MM.1S (cell line): ENCODE data around the gene NUMA1.

Source experiments
- DNase-seq: peaks from one replicate; pipeline ENCODE4 v3.0.0-alpha.2; 2015
- H2AFZ ChIP-seq: fragments of 300-600 bp; sonication (generic); 2 replicates; pipeline ENCODE4 v1.6.0; 2016; ENCODE audit warnings: antibody characterized with exemption, low read length
- H3F3A ChIP-seq: fragments of 300-600 bp; sonication (generic); 2 replicates; pipeline ENCODE4 v1.6.1; 2016; ENCODE audit warnings: mild to moderate bottlenecking, antibody characterized with exemption, low read length, moderate library complexity, mixed read lengths; ENCODE audit not compliant: insufficient read depth
- H3K27ac ChIP-seq: fragments of 300-600 bp; sonication (generic); 2 replicates; pipeline ENCODE4 v1.5.1; 2016; ENCODE audit warnings: mild to moderate bottlenecking, low read length
- H3K27me3 ChIP-seq: fragments of 300-600 bp; sonication (generic); replicated peaks from 2 replicates; pipeline ENCODE4 v1.6.0; 2016; ENCODE audit warnings: low read length; ENCODE audit not compliant: insufficient read depth
- H3K36me3 ChIP-seq: fragments of 300-600 bp; sonication (generic); replicated peaks from 2 replicates; pipeline ENCODE4 v1.6.1; 2016; ENCODE audit warnings: mild to moderate bottlenecking, low read length, mixed read lengths; ENCODE audit not compliant: insufficient read depth
- H3K4me1 ChIP-seq: fragments of 300-600 bp; sonication (generic); 2 replicates; pipeline ENCODE4 v1.6.1; 2016; ENCODE audit warnings: low read length, mixed read lengths
- H3K4me2 ChIP-seq: fragments of 300-600 bp; sonication (generic); 2 replicates; pipeline ENCODE4 v1.6.0; 2016; ENCODE audit warnings: low read depth, low read length
- H3K4me3 ChIP-seq: fragments of 300-600 bp; sonication (generic); 2 replicates; pipeline ENCODE4 v1.5.1; 2016; ENCODE audit warnings: low read length, mixed read lengths
- H3K79me2 ChIP-seq: fragments of 300-600 bp; sonication (generic); 2 replicates; pipeline ENCODE4 v1.6.1; 2016; ENCODE audit warnings: mixed run types, low read length, mixed read lengths
- H3K9ac ChIP-seq: fragments of 300-600 bp; sonication (generic); 2 replicates; pipeline ENCODE4 v1.6.1; 2016; ENCODE audit warnings: low read length, mixed read lengths
- H3K9me2 ChIP-seq: fragments of 300-600 bp; sonication (generic); replicated peaks from 2 replicates; pipeline ENCODE4 v1.6.1; 2016; ENCODE audit warnings: mild to moderate bottlenecking, low read length, mixed read lengths; ENCODE audit not compliant: insufficient read depth
- H3K9me3 ChIP-seq: fragments of 300-600 bp; sonication (generic); replicated peaks from 2 replicates; pipeline ENCODE4 v1.6.1; 2016; ENCODE audit warnings: mild to moderate bottlenecking, low read length, mixed read lengths; ENCODE audit not compliant: insufficient read depth
- H4K20me1 ChIP-seq: fragments of 300-600 bp; sonication (generic); 2 replicates; pipeline ENCODE4 v1.6.1; 2016; ENCODE audit warnings: mild to moderate bottlenecking, low read length, moderate library complexity, mixed read lengths; ENCODE audit not compliant: insufficient read depth
- CTCF ChIP-seq: fragments of 300-600 bp; sonication (generic); IDR thresholded peaks from 2 replicates; pipeline ENCODE4 v1.5.1; 2016; ENCODE audit warnings: antibody characterized with exemption, low read length, mixed read lengths
- EZH2 ChIP-seq: fragments of 300-600 bp; sonication (generic); optimal IDR thresholded peaks from 2 replicates; pipeline ENCODE3; 2017; ENCODE audit warnings: low read depth, mild to moderate bottlenecking, antibody characterized with exemption, low read length, mixed read lengths
- EZH2phosphoT487 ChIP-seq: fragments of 300-600 bp; sonication (generic); IDR thresholded peaks from 2 replicates; pipeline ENCODE4 v1.6.1; 2018; ENCODE audit warnings: antibody characterized with exemption, low read length

The NUMA1 gene

GRCh38 chr11:72125956-72126355 lies 45.6 kb upstream of the NUMA1 start:
- Histone ChIP-seq H3K9me2 (no peaks in the 10 kb centered on the region), H3K4me2 (no peak overlapping the region), H2AFZ (no peak overlapping the region), H4K20me1 (no peaks in the 10 kb centered on the region), H3K36me3 (no peaks in the 10 kb centered on the region), H3K27me3 (no peaks in the 10 kb centered on the region), H3F3A (no peaks in the 10 kb centered on the region), H3K27ac (no peak overlapping the region), H3K79me2 (no peaks in the 10 kb centered on the region), H3K4me3 (no peak overlapping the region), H3K9ac (no peak overlapping the region), H3K9me3 (no peaks in the 10 kb centered on the region), H3K4me1 (no peaks in the 10 kb centered on the region)
- no peak for DNase-seq
- TF ChIP-seq EZH2 (no peak), CTCF (no peak), EZH2phosphoT487 (no peak)

- Histone ChIP-seq H3K36me3 (no peaks in the 10 kb centered on the region), H3K9ac (no peak overlapping the region), H3K4me1 (no peaks in the 10 kb centered on the region), H3K4me3 (no peak overlapping the region), H3K9me3 (no peaks in the 10 kb centered on the region), H2AFZ (no peak overlapping the region), H3K4me2 (no peak overlapping the region), H3K79me2 (no peaks in the 10 kb centered on the region), H3F3A (no peaks in the 10 kb centered on the region), H3K27me3 (no peaks in the 10 kb centered on the region), H3K9me2 (no peaks in the 10 kb centered on the region), H4K20me1 (no peaks in the 10 kb centered on the region), H3K27ac (no peak overlapping the region)
- no peak for DNase-seq
- TF ChIP-seq CTCF = no peak
- TF ChIP-seq EZH2 = no peak
- no peak for TF ChIP-seq EZH2phosphoT487
Measured at GRCh38 chr11:72124046-72124445, 43.7 kb upstream of the NUMA1 start.

- H3K4me1 ChIP-seq = no peaks in the 10 kb centered on the region
- H3K9me2 ChIP-seq = no peaks in the 10 kb centered on the region
- H3K79me2 ChIP-seq = no peaks in the 10 kb centered on the region
- H3K9me3 ChIP-seq = no peaks in the 10 kb centered on the region
- no peak overlapping the region for H2AFZ ChIP-seq
- H3K4me3 ChIP-seq = no peak overlapping the region
- H3K9ac ChIP-seq = no peak overlapping the region
- H3K4me2 ChIP-seq = no peak overlapping the region
- TF ChIP-seq CTCF (no peak), EZH2phosphoT487 (no peak), EZH2 (no peak)
- H3K36me3 ChIP-seq = no peaks in the 10 kb centered on the region
- no peak overlapping the region for H3K27ac ChIP-seq
- no peaks in the 10 kb centered on the region for H3F3A ChIP-seq
- DNase-seq = no peak
- H3K27me3 ChIP-seq = no peaks in the 10 kb centered on the region
- H4K20me1 ChIP-seq = no peaks in the 10 kb centered on the region
Measured at GRCh38 chr11:72123117-72123653, 42.8 kb upstream of the NUMA1 start.
